HCT116 (cell line): ENCODE measurements around the gene TALDO1. TPM values are rescaled to one million over a fixed set of nuclear protein-coding genes. Genes with fewer than 3 reads are reported as not detected.

Experiments
- ATAC-seq: fragments of 200-7000 bp; cut with Tn5 transposase; 2 replicates; pipeline ENCODE4 v1.9.1; 2020; ENCODE audit warnings: mild to moderate bottlenecking, moderate library complexity
- BruUV-seq: library from RNA; stranded (reverse); fragments of 400-500 nt; replicated peaks from 2 replicates; lab custom pipeline; 2021; lab: Mats Ljungman, UMichigan
- CTCF ChIA-PET: fragments of 300-600 bp; sonication (Branson Sonifier 250); formaldehyde crosslinking; loops from one replicate; lab custom pipeline; 2021; ENCODE audit warnings: antibody characterized with exemption; lab: Charles Lee
- POLR2A ChIA-PET: fragments of 300-600, 350-600 bp; sonication (Branson Sonifier 250); formaldehyde crosslinking; loops from one replicate; lab custom pipeline; 2021; ENCODE audit warnings: antibody characterized with exemption; lab: Charles Lee
- RAD21 ChIA-PET, 2 experiments: fragments of 300-600 bp; sonication (Branson Sonifier 250); formaldehyde crosslinking; loops; one replicate each; lab custom pipeline; 2023; ENCODE audit warnings: low total read pairs in 2 of 2; ENCODE audit not compliant: uncharacterized antibody in 2 of 2, unreplicated experiment in 2 of 2, low non-redundant PET in 1 of 2; lab: Charles Lee
- DNase-seq: peaks from one replicate; pipeline ENCODE4 v3.0.0-alpha.2; 2010; ENCODE audit warnings: low read depth, low spot score
- H2AFZ ChIP-seq: fragments of 200-600 bp; shearing (Covaris generic), sonication (generic); 2 replicates; pipeline ENCODE4 v1.6.1; 2017; ENCODE audit warnings: low read depth, mixed run types, mixed read lengths, antibody characterized with exemption, low read length; ENCODE audit not compliant: poor library complexity, severe bottlenecking
- H3K27ac ChIP-seq: 2 replicates; pipeline ENCODE4 v1.5.1; 2012; ENCODE audit warnings: low read depth, low read length
- H3K27me3 ChIP-seq: fragments of 200-600 bp; sonication (generic); 2 replicates; pipeline ENCODE4 v1.6.1; 2016; ENCODE audit warnings: mixed run types, low read length, mixed read lengths; ENCODE audit not compliant: insufficient read depth
- H3K36me3 ChIP-seq, 2 experiments: fragments of 200-500 bp in 1 of 2; fragments of 200-600 bp in 1 of 2; sonication (Bioruptor generic) in 1 of 2; sonication (generic) in 1 of 2; 2 replicates each; pipeline versions ENCODE4 v1.5.1 to v1.6.1; 2014 to 2016; ENCODE audit warnings: low read length in 2 of 2, inconsistent platforms in 1 of 2, mixed read lengths in 1 of 2, mixed run types in 1 of 2; ENCODE audit not compliant: insufficient read depth in 2 of 2, control insufficient read depth in 1 of 2
- H3K4me1 ChIP-seq, 2 experiments: fragments of 200-600 bp in 1 of 2; sonication (generic) in 1 of 2; 2 replicates each; pipeline versions ENCODE4 v1.5.1 to v1.6.1; 2012 to 2017; ENCODE audit warnings: low read length in 2 of 2, inconsistent platforms in 1 of 2, mild to moderate bottlenecking in 1 of 2, mixed read lengths in 1 of 2, mixed run types in 1 of 2, moderate library complexity in 1 of 2; ENCODE audit not compliant: insufficient read depth in 2 of 2, control insufficient read depth in 1 of 2
- H3K4me2 ChIP-seq: fragments of 200-600 bp; sonication (generic); 2 replicates; pipeline ENCODE4 v1.6.1; 2017; ENCODE audit warnings: mixed run types, low read length, mixed read lengths
- H3K4me3 ChIP-seq, 2 experiments: fragments of 200-600 bp in 1 of 2; sonication (generic) in 1 of 2; replicated peaks in 1 of 2; 2 replicates each; pipeline ENCODE4 v1.5.1; 2011 to 2016; ENCODE audit warnings: low read length in 2 of 2, control low read depth in 1 of 2, low read depth in 1 of 2, mild to moderate bottlenecking in 1 of 2, mixed read lengths in 1 of 2, mixed run types in 1 of 2
- H3K79me2 ChIP-seq: fragments of 200-600 bp; sonication (generic); 2 replicates; pipeline ENCODE4 v1.6.1; 2017; ENCODE audit warnings: mild to moderate bottlenecking, mixed run types, low read length, moderate library complexity, mixed read lengths; ENCODE audit not compliant: insufficient read depth
- H3K9ac ChIP-seq: fragments of 200-600 bp; sonication (generic); 2 replicates; pipeline ENCODE4 v1.6.1; 2016; ENCODE audit warnings: low read length, mixed read lengths
- H3K9me2 ChIP-seq: fragments of 200-600 bp; sonication (generic), shearing (Covaris generic); 2 replicates; pipeline ENCODE4 v1.6.1; 2017; ENCODE audit warnings: mixed run types, mild to moderate bottlenecking, moderate library complexity; ENCODE audit not compliant: insufficient read depth
- H3K9me3 ChIP-seq, 2 experiments: fragments of 200-500 bp in 1 of 2; fragments of 200-600 bp in 1 of 2; sonication (Bioruptor generic) in 1 of 2; sonication (generic) in 1 of 2; 2 replicates each; pipeline ENCODE4 v1.6.1; 2014 to 2017; ENCODE audit warnings: low read length in 2 of 2, mixed read lengths in 2 of 2, inconsistent platforms in 1 of 2, low read depth in 1 of 2, mild to moderate bottlenecking in 1 of 2, mixed run types in 1 of 2, moderate library complexity in 1 of 2; ENCODE audit not compliant: control insufficient read depth in 1 of 2, insufficient read depth in 1 of 2
- H4K20me1 ChIP-seq: fragments of 200-600 bp; sonication (generic), shearing (Covaris generic); 2 replicates; pipeline ENCODE4 v1.6.1; 2017; ENCODE audit warnings: mixed run types, mild to moderate bottlenecking, moderate library complexity; ENCODE audit not compliant: insufficient read depth
- CBX3 ChIP-seq: IDR thresholded peaks from 2 replicates; pipeline ENCODE4 v1.6.1; 2012; ENCODE audit warnings: low read depth
- CTCF ChIP-seq, 3 experiments: fragments of 200-600 bp in 1 of 3; sonication (generic) in 1 of 3; IDR thresholded peaks in 2 of 3; conservative IDR thresholded peaks in 1 of 3; 2 replicates each; pipeline ENCODE4 v1.5.1; 2012 to 2017; ENCODE audit warnings: low read depth in 2 of 3, low read length in 2 of 3, antibody characterized with exemption in 1 of 3, borderline replicate concordance in 1 of 3, control low read depth in 1 of 3, mild to moderate bottlenecking in 1 of 3, mixed read lengths in 1 of 3, mixed run types in 1 of 3, moderate library complexity in 1 of 3; ENCODE audit not compliant: insufficient read depth in 1 of 3
- EGR1 ChIP-seq: IDR thresholded peaks from 2 replicates; pipeline ENCODE4 v1.6.1; 2012; ENCODE audit warnings: low read depth
- ELF1 ChIP-seq: IDR thresholded peaks from 2 replicates; pipeline ENCODE4 v1.6.1; 2012; ENCODE audit warnings: low read depth, borderline replicate concordance
- POLR2A ChIP-seq: IDR thresholded peaks from 2 replicates; pipeline ENCODE4 v1.7.0; 2011; ENCODE audit warnings: borderline replicate concordance; ENCODE audit not compliant: insufficient read depth, insufficient read length; ENCODE audit errors: extremely low read depth
- RAD21 ChIP-seq: IDR thresholded peaks from 2 replicates; pipeline ENCODE4 v1.6.1; 2012; ENCODE audit warnings: low read depth, mild to moderate bottlenecking
- SIN3A ChIP-seq: IDR thresholded peaks from 2 replicates; pipeline ENCODE4 v1.6.1; 2012; ENCODE audit warnings: low read depth
- SRF ChIP-seq: IDR thresholded peaks from 2 replicates; pipeline ENCODE4 v1.6.1; 2012; ENCODE audit warnings: low read depth
- TCF7L2 ChIP-seq: IDR thresholded peaks from 2 replicates; pipeline ENCODE4 v1.7.0; 2011; ENCODE audit warnings: borderline replicate concordance, inconsistent platforms; ENCODE audit not compliant: insufficient read depth, insufficient read length; ENCODE audit errors: extremely low read depth
- YY1 ChIP-seq: IDR thresholded peaks from 2 replicates; pipeline ENCODE4 v1.6.1; 2011; ENCODE audit warnings: low read length, low read depth, moderate library complexity, mild to moderate bottlenecking; ENCODE audit not compliant: insufficient replicate concordance; ENCODE audit errors: extremely low read depth
- ZBTB33 ChIP-seq: IDR thresholded peaks from 2 replicates; pipeline ENCODE4 v1.6.1; 2011; ENCODE audit warnings: mild to moderate bottlenecking, low read length, moderate library complexity; ENCODE audit not compliant: insufficient replicate concordance; ENCODE audit errors: extremely low read depth
- ZNF274 ChIP-seq: fragments of 200-500 bp; sonication (Bioruptor generic); IDR thresholded peaks from 2 replicates; pipeline ENCODE4 v1.6.1; 2014; ENCODE audit warnings: mild to moderate bottlenecking, low read depth, low read length, inconsistent platforms
- intact Hi-C: fragments of 100-400 bp; cut with micrococcal nuclease; formaldehyde crosslinking; loops from 2 replicates; pipeline ENCODE4 v1.10.0; 2022
- total RNA-seq: library from RNA; stranded (reverse); gene quantifications from one replicate; pipeline ENCODE4 v1.2.1, GENCODE V29; 2021; ENCODE audit not compliant: unreplicated experiment

Gene TALDO1
- total RNA-seq, 1 experiment from 2014 or later = 242 TPM

GRCh38 chr11:749731-750130 lies 2.5 kb downstream of the TALDO1 start:
- Histone ChIP-seq H3K4me2 (peak overlapping the region; percentile 4; the same call in 1 of the 2 replicates), H4K20me1 (no peaks in the 10 kb centered on the region), H3K4me3 (no peak overlapping the region), H3K36me3 (no peaks in the 10 kb centered on the region; a peak in 2 of 4 replicates), H2AFZ (no peak overlapping the region), H3K27ac (no peak overlapping the region), H3K9me2 (no peaks in the 10 kb centered on the region), H3K27me3 (no peaks in the 10 kb centered on the region), H3K9me3 (no peaks in the 10 kb centered on the region), H3K4me1 (peaks cover 19 to 42% of the 10 kb centered on the region in 2 experiments; a peak in 3 of 4 replicates), H3K79me2 (peaks cover 71% of the 10 kb centered on the region), H3K9ac (no peak overlapping the region)
- ATAC-seq (no peak), DNase-seq (no peak)
- BruUV-seq = no TSS peak
- TF ChIP-seq ZNF274 (no peak), TCF7L2 (no peak), SRF (no peak), ELF1 (no peak), SIN3A (no peak)
- CTCF ChIA-PET = interaction anchor here (1.3 kb wide), 1 partner anchor 13 kb away, joined by 3 read pairs; no protein-coding TSS in a partner anchor
- intact Hi-C loops = no loop called here
- POLR2A ChIA-PET = interaction anchor here (2.2 kb wide), 1 partner anchor 13 kb away, joined by 9 read pairs; no protein-coding TSS in a partner anchor
- RAD21 ChIA-PET = no interaction called here

GRCh38 chr11:760236-760635 lies 13.0 kb downstream of the TALDO1 start:
- Histone ChIP-seq H3K79me2 (peaks cover 35% of the 10 kb centered on the region), H3K4me3 (no peak overlapping the region), H3K27me3 (no peaks in the 10 kb centered on the region), H3K4me1 (peaks cover 20 to 38% of the 10 kb centered on the region in 2 experiments), H3K9ac (no peak overlapping the region), H3K4me2 (no peak overlapping the region), H3K36me3 (peaks cover 38 to 56% of the 10 kb centered on the region in 2 experiments), H3K9me3 (no peaks in the 10 kb centered on the region), H3K27ac (no peak overlapping the region), H4K20me1 (peaks cover 5% of the 10 kb centered on the region; the same call in 1 of the 2 replicates), H3K9me2 (no peaks in the 10 kb centered on the region), H2AFZ (no peak overlapping the region)
- intact Hi-C loops = no loop called here
- ChIA-PET RAD21 (no interaction called here), CTCF (no interaction called here), POLR2A (no interaction called here)
- no peak for DNase-seq
- TF ChIP-seq CTCF (IDR thresholded peaks at IDR 0.05 in 2 of 3, conservative IDR thresholded peaks at IDR 0.05 in 1 of 3; ENCODE audit: borderline replicate concordance in 1 of 3, insufficient read depth in 1 of 3, low read depth in 2 of 3, low read length in 2 of 3) = no peak
- no peak for TF ChIP-seq RAD21
- TF ChIP-seq ZBTB33 = no peak
- TF ChIP-seq EGR1 = no peak
- TF ChIP-seq CBX3 = no peak
- TF ChIP-seq TCF7L2 = no peak
- no peak for TF ChIP-seq POLR2A
- TF ChIP-seq YY1 = no peak
- TSS peak; percentile 30 for BruUV-seq
- no peak for ATAC-seq
